DOHH2 (cell line): ENCODE measurements around the gene RPH3AL.

Experiments
- EZH2phosphoT487 ChIP-seq: fragments of 200-600 bp; sonication (generic); IDR thresholded peaks from 2 replicates; pipeline ENCODE4 v1.6.1; 2017; ENCODE audit warnings: borderline replicate concordance, mild to moderate bottlenecking, antibody characterized with exemption, low read length, moderate library complexity, mixed read lengths
- TF ChIP-seq, protein P1 (sequence below): fragments of 200-600 bp; sonication (generic); IDR thresholded peaks from one replicate; pipeline ENCODE4 v1.5.1; 2014; ENCODE audit warnings: antibody characterized with exemption, mild to moderate bottlenecking, low read depth, low read length; ENCODE audit not compliant: poor library complexity, severe bottlenecking

- TF ChIP-seq, protein P1, sequence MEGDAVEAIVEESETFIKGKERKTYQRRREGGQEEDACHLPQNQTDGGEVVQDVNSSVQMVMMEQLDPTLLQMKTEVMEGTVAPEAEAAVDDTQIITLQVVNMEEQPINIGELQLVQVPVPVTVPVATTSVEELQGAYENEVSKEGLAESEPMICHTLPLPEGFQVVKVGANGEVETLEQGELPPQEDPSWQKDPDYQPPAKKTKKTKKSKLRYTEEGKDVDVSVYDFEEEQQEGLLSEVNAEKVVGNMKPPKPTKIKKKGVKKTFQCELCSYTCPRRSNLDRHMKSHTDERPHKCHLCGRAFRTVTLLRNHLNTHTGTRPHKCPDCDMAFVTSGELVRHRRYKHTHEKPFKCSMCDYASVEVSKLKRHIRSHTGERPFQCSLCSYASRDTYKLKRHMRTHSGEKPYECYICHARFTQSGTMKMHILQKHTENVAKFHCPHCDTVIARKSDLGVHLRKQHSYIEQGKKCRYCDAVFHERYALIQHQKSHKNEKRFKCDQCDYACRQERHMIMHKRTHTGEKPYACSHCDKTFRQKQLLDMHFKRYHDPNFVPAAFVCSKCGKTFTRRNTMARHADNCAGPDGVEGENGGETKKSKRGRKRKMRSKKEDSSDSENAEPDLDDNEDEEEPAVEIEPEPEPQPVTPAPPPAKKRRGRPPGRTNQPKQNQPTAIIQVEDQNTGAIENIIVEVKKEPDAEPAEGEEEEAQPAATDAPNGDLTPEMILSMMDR, result no peak
- no peak for TF ChIP-seq EZH2phosphoT487
Observed at GRCh38 chr17:358491-359151, 6.0 kb upstream of the RPH3AL start.
